HK-2 (cell line): ENCODE results near the gene RAG1.
"Not testable (repeated sequence)": the region's sequence is repeated elsewhere in the genome, so short reads cannot be mapped to it uniquely, and the experiment has no call there.

Source experiments
- DNase-seq: peaks from one replicate; pipeline ENCODE4 v3.0.0-alpha.2; 2018; ENCODE audit not compliant: unreplicated experiment

Gene RAG1

GRCh38 chr11:36567694-36568093 lies at the start of gene RAG1:
Gene RAG1 (plus strand): TSS chr11:36568007. CDS start chr11:36573305, 5,298 bp downstream.
- DNase-seq: no peak

- DNase-seq: no peak
Measured at GRCh38 chr11:36530840-36531239, 37.0 kb upstream of the RAG1 start.

- no peak for DNase-seq
Measured at GRCh38 chr11:36532941-36533601, 34.7 kb upstream of the RAG1 start.

- no peak for DNase-seq
Measured at GRCh38 chr11:36534276-36534840, 33.4 kb upstream of the RAG1 start.

- DNase-seq: no peak
Measured at GRCh38 chr11:36540998-36541397, 26.8 kb upstream of the RAG1 start.

GRCh38 chr11:36550385-36551115 lies 17.3 kb upstream of the RAG1 start:
- DNase-seq: no peak

- DNase-seq: not testable (repeated sequence)
Measured at GRCh38 chr11:36557390-36557789, 10.4 kb upstream of the RAG1 start.

- no peak for DNase-seq
Measured at GRCh38 chr11:36557991-36558390, 9.8 kb upstream of the RAG1 start.

- DNase-seq: no peak
Measured at GRCh38 chr11:36558571-36559413, 9.0 kb upstream of the RAG1 start.

GRCh38 chr11:36564376-36565030 lies 3.3 kb upstream of the RAG1 start:
- DNase-seq: peak; percentile 13

GRCh38 chr11:36565031-36565610 lies 2.7 kb upstream of the RAG1 start:
- no peak for DNase-seq

GRCh38 chr11:36566407-36567053 lies 1.3 kb upstream of the RAG1 start:
- no peak for DNase-seq

- no peak for DNase-seq
Measured at GRCh38 chr11:36569095-36569494, 1.3 kb downstream of the RAG1 start.

GRCh38 chr11:36574486-36574885 lies 6.7 kb downstream of the RAG1 start:
- DNase-seq: no peak

GRCh38 chr11:36577373-36577772 lies 9.6 kb downstream of the RAG1 start:
- DNase-seq: no peak

GRCh38 chr11:36577859-36578258 lies 10.1 kb downstream of the RAG1 start:
- no peak for DNase-seq

GRCh38 chr11:36578458-36578857 lies 10.7 kb downstream of the RAG1 start:
- DNase-seq: no peak

- no peak for DNase-seq
Measured at GRCh38 chr11:36581536-36581935, 13.7 kb downstream of the RAG1 start.

- no peak for DNase-seq
Measured at GRCh38 chr11:36583667-36584066, 15.9 kb downstream of the RAG1 start.

- DNase-seq: no peak
Measured at GRCh38 chr11:36586543-36586942, 18.7 kb downstream of the RAG1 start.

GRCh38 chr11:36588099-36588498 lies 20.3 kb downstream of the RAG1 start:
- DNase-seq: no peak
